GM19328 (cell line): ENCODE results near the gene CCL7.

ENCODE experiments used
- ATAC-seq: cut with Tn5 transposase; IDR thresholded peaks from one replicate; pipeline ENCODE4 v1.9.1; 2021; ENCODE audit warnings: mild to moderate bottlenecking, moderate library complexity; ENCODE audit not compliant: unreplicated experiment

The CCL7 gene

GRCh38 chr17:34246446-34246845, 23.6 kb upstream of the CCL7 start:
- ATAC-seq, result no peak

GRCh38 chr17:34246881-34247280, 23.1 kb upstream of the CCL7 start:
- ATAC-seq, result no peak

- no peak for ATAC-seq
These were observed 21.5 kb upstream of the CCL7 start for GRCh38 chr17:34248511-34249024.

GRCh38 chr17:34249061-34249460, 21.0 kb upstream of the CCL7 start:
- no peak for ATAC-seq

- no peak for ATAC-seq
These were observed 20.5 kb upstream of the CCL7 start for GRCh38 chr17:34249478-34249877.

DNA sequence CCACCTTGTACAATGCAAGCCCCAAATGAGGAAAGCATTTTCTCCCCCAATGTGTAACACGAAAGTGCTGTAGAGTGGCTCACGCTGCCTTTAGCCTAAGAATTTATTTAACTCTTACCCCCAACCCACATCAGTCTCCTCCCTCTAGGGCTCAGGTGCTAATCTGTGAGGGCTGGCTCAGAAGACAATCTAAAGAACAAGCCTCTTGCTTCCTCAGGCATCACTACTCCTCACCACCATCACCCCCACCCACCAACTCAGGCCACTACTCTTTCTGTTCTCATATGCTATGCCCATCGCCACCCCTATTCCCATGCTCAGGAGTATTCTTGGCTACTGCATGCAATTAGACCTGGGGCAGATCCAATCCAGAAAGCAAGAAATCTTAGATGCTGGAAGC, 18.8 kb upstream of the CCL7 start:
- ATAC-seq, result no peak

GRCh38 chr17:34252095-34252443, 18.0 kb upstream of the CCL7 start:
- no peak for ATAC-seq

GRCh38 chr17:34252444-34253138, 17.4 kb upstream of the CCL7 start:
- no peak for ATAC-seq

- ATAC-seq, result no peak
These were observed 16.9 kb upstream of the CCL7 start for GRCh38 chr17:34253139-34253525.

DNA sequence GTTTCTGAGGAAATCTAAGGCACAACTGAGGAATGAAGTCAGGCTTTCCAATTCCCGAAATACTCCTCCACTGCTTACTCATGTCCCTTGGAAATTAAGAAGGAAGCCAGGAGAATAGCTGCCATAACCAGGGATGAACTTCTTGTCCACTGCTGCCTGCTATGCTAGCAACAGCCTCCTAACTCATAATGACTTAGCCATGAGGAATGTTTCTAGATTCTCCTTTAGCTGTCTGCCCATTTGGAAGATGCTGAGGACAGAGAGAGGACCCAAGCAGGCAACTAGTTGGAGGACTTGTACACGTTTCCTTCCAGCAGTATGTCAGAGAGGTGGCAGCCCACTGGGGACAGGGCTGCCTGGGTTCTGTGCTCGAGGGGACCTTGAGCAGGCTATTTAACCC, 15.9 kb upstream of the CCL7 start:
- ATAC-seq, result no peak

DNA sequence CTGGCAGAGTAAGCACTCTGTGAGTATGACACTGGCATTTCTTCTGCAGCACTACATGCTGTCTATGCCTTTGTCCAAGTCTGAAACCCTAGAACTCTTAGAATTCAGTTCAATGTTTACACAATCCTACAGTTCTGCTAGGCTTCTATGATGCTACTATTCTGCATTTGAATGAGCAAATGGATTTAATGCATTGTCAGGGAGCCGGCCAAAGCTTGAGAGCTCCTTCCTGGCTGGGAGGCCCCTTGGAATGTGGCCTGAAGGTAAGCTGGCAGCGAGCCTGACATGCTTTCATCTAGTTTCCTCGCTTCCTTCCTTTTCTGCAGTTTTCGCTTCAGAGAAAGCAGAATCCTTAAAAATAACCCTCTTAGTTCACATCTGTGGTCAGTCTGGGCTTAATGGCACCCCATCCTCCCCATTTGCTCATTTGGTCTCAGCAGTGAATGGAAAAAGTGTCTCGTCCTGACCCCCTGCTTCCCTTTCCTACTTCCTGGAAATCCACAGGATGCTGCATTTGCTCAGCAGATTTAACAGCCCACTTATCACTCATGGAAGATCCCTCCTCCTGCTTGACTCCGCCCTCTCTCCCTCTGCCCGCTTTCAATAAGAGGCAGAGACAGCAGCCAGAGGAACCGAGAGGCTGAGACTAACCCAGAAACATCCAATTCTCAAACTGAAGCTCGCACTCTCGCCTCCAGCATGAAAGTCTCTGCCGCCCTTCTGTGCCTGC, 15.2 kb upstream of the CCL7 start, which contains the start of gene CCL2:
CCL2 (plus strand) TSS at position 635 of the 730 bp plus-strand sequence; CDS start at position 700, 65 bp downstream.
- no peak for ATAC-seq

- no peak for ATAC-seq
These were observed 14.7 kb upstream of the CCL7 start for GRCh38 chr17:34255381-34255732.

DNA sequence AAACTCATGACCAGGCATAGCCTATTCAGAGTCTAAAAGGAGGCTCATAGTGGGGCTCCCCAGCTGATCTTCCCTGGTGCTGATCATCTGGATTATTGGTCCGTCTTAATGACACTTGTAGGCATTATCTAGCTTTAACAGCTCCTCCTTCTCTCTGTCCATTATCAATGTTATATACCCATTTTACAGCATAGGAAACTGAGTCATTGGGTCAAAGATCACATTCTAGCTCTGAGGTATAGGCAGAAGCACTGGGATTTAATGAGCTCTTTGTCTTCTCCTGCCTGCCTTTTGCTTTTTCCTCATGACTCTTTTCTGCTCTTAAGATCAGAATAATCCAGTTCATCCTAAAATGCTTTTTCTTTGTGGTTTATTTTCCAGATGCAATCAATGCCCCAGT, 14.2 kb upstream of the CCL7 start:
- no peak for ATAC-seq

DNA sequence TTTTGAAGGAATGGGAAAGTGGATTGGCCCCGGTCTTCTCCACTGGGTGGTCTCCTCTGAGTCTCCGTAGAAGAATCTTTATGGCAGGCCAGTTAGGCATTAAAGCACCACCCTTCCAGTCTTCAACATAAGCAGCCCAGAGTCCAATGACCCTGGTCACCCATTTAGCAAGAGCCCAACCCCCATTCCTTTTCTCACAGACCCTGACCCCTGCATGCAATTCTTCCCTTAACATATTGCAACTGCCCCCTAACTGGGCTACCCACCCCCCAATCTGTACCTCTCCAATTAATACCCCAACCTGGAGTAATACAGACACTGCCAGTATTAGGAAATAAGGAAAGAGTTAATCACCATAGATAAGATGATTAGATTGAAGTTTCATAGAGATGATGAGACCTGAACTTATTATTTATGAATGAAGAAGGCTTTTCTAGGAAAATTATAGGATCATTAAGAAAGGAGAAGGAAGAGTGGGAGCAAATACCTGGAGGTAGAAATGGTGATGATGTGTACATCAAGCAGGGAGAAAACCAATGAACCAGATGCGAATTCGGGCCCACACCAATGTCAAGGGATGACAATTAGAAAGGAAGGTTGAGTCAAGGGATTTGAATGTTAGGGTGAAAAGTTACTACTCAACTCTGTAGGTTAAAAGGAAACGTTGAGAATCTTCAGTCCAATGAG, 12.6 kb upstream of the CCL7 start:
- ATAC-seq, result no peak

- ATAC-seq, result no peak
These were observed 12.1 kb upstream of the CCL7 start for GRCh38 chr17:34257986-34258326.

GRCh38 chr17:34259146-34259545, 10.9 kb upstream of the CCL7 start:
- no peak for ATAC-seq

- ATAC-seq, result no peak
These were observed 9.2 kb upstream of the CCL7 start for GRCh38 chr17:34260861-34261260.

GRCh38 chr17:34261568-34262337, 8.3 kb upstream of the CCL7 start:
- ATAC-seq, result no peak

DNA sequence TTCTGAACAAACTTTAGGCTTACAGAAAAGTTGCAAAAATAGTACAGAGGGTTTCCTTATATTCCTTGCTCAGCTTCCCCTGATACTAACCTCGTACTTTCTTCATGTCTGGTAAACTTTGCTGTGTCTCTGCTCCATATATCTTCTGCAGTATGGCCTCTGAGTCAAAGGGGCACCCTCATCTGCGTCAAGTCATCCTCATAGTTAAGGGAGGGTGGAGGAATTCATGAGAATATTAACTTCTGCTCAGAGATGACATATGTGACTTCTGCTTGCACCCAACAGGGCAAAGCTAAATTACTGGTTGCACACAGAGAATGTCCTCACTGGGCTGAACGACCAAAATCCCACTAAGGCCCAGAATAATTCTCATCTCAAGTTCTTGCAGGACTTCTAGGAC, 4.3 kb upstream of the CCL7 start:
- ATAC-seq, result no peak

DNA sequence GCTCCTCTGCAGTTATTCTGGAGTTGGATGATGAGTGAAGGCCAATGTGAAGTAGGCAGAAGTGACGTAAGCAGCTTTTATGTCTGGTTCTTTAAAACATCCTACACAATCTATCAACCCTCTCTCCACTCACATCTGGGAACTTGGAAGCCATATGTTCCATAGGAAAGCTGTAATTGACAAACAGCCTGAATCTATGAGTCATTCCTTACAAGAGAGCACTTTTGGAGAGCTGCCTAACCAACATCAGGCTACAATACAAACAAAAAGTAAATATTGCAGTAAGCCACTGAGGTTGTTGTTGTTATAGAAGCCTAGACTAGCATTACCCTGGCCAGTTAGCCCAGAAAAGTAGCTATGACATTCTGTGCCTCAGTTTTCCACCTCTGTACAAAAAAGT, 5.9 kb downstream of the CCL7 start:
- no peak for ATAC-seq

GRCh38 chr17:34276826-34277225, 6.8 kb downstream of the CCL7 start:
- no peak for ATAC-seq
